Esophagus muscularis mucosa (tissue), 4 donors: ENCODE data around the gene ARPC5L.

Experiments
- CTCF ChIP-seq, 3 experiments: fragments of 200-600 bp in 2 of 3; fragments of 450-650 bp in 1 of 3; sonication (generic) in 2 of 3; IDR thresholded peaks; one replicate each; pipeline ENCODE4 v1.5.1; 2017 to 2019; ENCODE audit warnings: antibody characterized with exemption in 3 of 3, mild to moderate bottlenecking in 2 of 3, moderate library complexity in 1 of 3
- EP300 ChIP-seq: sonication (generic); formaldehyde crosslinking; IDR thresholded peaks from one replicate; pipeline ENCODE4 v1.6.1; 2017; ENCODE audit warnings: antibody characterized with exemption
- POLR2A ChIP-seq: fragments of 450-650 bp; IDR thresholded peaks from one replicate; pipeline ENCODE4 v1.6.1; 2017; ENCODE audit warnings: antibody characterized with exemption, moderate library complexity, mild to moderate bottlenecking, low read depth
- POLR2AphosphoS5 ChIP-seq, 2 donors: sonication (generic); formaldehyde crosslinking; IDR thresholded peaks; one replicate each; pipeline ENCODE4 v1.6.1; 2017; ENCODE audit warnings: antibody characterized with exemption in 2 of 2

- TF ChIP-seq CTCF (IDR thresholded peaks at IDR 0.05) (no peak), EP300 (no peak), POLR2A (no peak), POLR2AphosphoS5 (IDR thresholded peaks at IDR 0.05) (no peak)
These were observed 17.6 kb upstream of the ARPC5L start for GRCh38 chr9:124844291-124844690.
